ENCODE data around the gene UBTF. TPM values are rescaled to one million over a fixed set of nuclear protein-coding genes. Genes with fewer than 3 reads are reported as not detected.

The UBTF gene, protein sequence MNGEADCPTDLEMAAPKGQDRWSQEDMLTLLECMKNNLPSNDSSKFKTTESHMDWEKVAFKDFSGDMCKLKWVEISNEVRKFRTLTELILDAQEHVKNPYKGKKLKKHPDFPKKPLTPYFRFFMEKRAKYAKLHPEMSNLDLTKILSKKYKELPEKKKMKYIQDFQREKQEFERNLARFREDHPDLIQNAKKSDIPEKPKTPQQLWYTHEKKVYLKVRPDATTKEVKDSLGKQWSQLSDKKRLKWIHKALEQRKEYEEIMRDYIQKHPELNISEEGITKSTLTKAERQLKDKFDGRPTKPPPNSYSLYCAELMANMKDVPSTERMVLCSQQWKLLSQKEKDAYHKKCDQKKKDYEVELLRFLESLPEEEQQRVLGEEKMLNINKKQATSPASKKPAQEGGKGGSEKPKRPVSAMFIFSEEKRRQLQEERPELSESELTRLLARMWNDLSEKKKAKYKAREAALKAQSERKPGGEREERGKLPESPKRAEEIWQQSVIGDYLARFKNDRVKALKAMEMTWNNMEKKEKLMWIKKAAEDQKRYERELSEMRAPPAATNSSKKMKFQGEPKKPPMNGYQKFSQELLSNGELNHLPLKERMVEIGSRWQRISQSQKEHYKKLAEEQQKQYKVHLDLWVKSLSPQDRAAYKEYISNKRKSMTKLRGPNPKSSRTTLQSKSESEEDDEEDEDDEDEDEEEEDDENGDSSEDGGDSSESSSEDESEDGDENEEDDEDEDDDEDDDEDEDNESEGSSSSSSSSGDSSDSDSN
- 51.7 TPM for total RNA-seq

DNA sequence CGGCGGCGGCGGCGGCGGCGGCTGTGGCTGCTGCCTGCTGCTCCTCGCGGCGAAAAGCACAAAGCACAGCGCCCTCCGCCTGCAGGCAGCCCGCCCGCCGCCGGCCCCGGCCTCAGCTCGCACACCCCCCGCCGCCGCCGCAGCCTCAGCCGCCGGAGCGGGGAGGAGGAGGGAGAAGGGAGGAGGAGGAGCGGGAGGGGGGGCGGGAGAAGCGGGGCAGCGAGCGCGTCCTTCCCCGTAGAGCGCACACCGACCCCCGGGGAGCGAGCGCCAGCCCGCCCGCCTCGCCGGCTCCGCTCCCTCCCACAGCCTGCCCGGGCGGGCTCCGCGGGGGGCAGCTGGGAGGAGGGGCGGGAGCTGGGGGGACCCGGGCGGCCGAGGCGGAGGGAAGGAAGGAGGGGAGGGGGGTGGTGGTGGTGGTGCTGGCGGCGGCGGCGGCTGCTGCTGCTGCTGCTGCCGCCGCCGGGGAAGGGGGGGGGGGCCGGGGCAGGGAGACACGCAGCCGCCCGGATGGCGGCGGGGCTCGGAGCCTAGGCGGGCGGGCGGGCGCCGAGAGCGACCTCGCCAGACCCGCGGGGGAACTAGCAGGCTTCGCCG lies at the start of gene UBTF:
UBTF (minus strand) TSS at position 60 of the 597 bp plus-strand sequence. CDS start 1,446 bp downstream, outside the sequence.
- Histone ChIP-seq H3K36me3 (ENCODE audit: control insufficient read depth in 3 of 3, insufficient read depth in 3 of 3, low read length in 3 of 3) (peaks cover 24 to 27% (median 25%) of the 10 kb centered on the region in 3 donors), H3K9me3 (ENCODE audit: control insufficient read depth in 3 of 3, low read length in 3 of 3) (no peaks in the 10 kb centered on the region), H3K9ac (ENCODE audit: low read depth in 1 of 3, low read length in 3 of 3) (peak within 1 kb of the TSS; percentile 87 to 96 (median 90)), H3K27ac (ENCODE audit: low read depth, low read length) (peak within 1 kb of the TSS; percentile 87), H3K4me1 (ENCODE audit: control insufficient read depth in 3 of 3, insufficient read depth in 3 of 3, low read length in 3 of 3) (peaks cover 46 to 57% (median 47%) of the 10 kb centered on the region in 3 donors), H3K27me3 (ENCODE audit: control insufficient read depth in 3 of 3, insufficient read depth in 3 of 3, low read length in 3 of 3) (no peaks in the 10 kb centered on the region), H3K4me3 (ENCODE audit: low read length in 3 of 3) (peak within 1 kb of the TSS; percentile 78 to 91 (median 89))

DNA sequence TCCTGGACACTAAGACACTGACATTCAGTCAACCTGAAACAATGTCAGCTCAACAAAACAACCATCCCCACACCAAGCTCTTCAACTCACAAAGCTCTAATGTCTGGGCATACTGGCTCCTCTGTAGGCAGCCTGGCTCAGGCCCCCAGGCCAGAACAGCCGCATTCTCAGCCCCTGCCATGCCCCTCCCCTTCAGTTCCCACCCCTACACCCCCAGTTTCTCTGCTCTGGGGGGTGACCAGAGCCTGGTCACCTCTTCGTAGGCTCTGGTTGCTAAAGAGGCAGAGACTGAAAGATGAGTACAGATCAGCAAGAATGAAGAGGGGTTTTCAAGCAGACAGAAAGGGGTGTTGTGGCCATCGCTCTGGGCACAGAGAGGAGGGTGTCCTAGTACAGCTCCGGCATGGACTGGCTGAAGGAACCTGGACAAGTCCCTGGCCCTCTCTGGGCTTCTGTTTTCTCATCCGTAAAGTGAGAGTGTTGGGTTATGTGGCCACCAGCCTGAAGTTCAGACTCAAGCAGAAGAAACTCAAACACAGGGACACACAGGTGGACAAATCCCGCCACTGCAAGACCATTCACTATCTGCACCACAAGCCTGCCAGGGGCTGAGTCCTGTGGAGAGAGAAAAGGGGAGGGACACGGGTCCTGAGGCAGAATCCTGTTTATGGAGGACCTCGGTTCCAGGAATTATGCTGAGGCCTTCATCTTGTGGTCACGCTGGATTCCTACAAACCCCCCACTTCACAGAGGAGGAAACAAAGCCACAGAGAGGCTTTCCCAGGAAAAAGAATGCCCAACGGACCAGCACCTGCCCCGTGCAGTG lies 49.4 kb upstream of the UBTF start:
- Histone ChIP-seq H3K4me3 (ENCODE audit: low read length in 3 of 3) (no peak overlapping the region), H3K36me3 (ENCODE audit: control insufficient read depth in 3 of 3, insufficient read depth in 3 of 3, low read length in 3 of 3) (no peaks in the 10 kb centered on the region), H3K9ac (ENCODE audit: low read depth in 1 of 3, low read length in 3 of 3) (peak overlapping the region in 1 of 3 donors; percentile 8), H3K9me3 (ENCODE audit: control insufficient read depth in 3 of 3, low read length in 3 of 3) (no peaks in the 10 kb centered on the region), H3K27me3 (ENCODE audit: control insufficient read depth in 3 of 3, insufficient read depth in 3 of 3, low read length in 3 of 3) (peaks cover 0 to 8% (median 0%) of the 10 kb centered on the region in 3 donors), H3K4me1 (ENCODE audit: control insufficient read depth in 3 of 3, insufficient read depth in 3 of 3, low read length in 3 of 3) (peaks cover 6 to 16% (median 9%) of the 10 kb centered on the region in 3 donors), H3K27ac (ENCODE audit: low read depth, low read length) (no peak overlapping the region)

DNA sequence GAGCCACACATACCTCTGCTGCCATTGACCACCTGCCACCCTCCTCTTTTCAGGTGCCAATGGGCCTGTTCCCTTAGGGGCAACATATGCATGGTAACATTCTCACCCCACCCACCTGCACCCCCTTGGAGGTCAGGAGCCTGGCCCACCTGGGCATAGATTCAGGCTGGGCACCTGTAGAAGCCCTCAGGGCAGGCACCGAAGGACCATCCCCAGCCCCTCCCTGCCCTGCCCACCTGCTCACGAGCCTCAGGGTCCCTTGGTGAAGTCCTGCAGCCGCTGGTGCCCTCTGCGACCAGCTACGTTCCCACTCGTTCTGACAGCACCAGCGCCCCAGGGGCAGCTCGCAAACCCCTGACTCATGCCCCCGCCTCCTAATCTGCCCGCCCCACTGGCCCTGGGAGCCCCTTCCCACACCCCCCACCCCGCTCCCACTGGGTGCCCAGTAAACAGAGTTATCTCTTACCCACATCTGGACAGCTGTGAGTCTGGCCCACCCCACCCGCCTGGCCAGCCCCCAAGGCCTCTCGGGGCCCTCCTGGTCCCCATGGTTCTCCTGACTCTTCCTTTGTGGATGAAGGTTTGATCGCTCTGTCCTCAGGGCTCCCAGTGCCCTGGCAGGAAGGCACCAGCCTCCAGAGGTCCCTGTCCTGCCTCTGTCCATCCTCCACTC lies 48.5 kb upstream of the UBTF start, which contains the start of gene SLC4A1:
SLC4A1 (minus strand) TSS at position 318 of the 673 bp plus-strand sequence. CDS start 5,269 bp downstream, outside the sequence.
- H3K27me3 ChIP-seq (ENCODE audit: control insufficient read depth in 3 of 3, insufficient read depth in 3 of 3, low read length in 3 of 3), result peaks cover 0 to 8% (median 0%) of the 10 kb centered on the region in 3 donors
- no peak within 1 kb of the TSS for H3K27ac ChIP-seq (ENCODE audit: low read depth, low read length)
- H3K4me1 ChIP-seq (ENCODE audit: control insufficient read depth in 3 of 3, insufficient read depth in 3 of 3, low read length in 3 of 3), result peaks cover 6 to 14% (median 9%) of the 10 kb centered on the region in 3 donors

DNA sequence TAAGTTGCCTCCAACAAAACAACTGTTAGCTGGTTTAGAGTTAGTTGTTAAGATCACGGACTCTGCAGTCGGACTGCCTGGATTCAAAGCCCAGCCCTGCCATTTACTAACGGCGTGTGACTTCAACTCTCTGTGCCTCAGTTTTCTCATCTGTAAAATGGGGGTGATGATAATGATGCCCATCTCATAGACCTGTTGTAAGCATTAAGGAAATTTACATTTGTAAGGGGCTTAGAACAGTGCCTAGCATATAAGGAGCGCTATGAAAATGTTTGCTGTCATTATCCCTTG lies 47.6 kb upstream of the UBTF start:
- no peaks in the 10 kb centered on the region for H3K36me3 ChIP-seq (ENCODE audit: control insufficient read depth in 3 of 3, insufficient read depth in 3 of 3, low read length in 3 of 3)
- peaks cover 0 to 5% (median 0%) of the 10 kb centered on the region in 3 donors for H3K27me3 ChIP-seq (ENCODE audit: control insufficient read depth in 3 of 3, insufficient read depth in 3 of 3, low read length in 3 of 3)
- H3K9ac ChIP-seq (ENCODE audit: low read depth in 1 of 3, low read length in 3 of 3), result no peak overlapping the region
- no peak overlapping the region for H3K27ac ChIP-seq (ENCODE audit: low read depth, low read length)
- H3K4me3 ChIP-seq (ENCODE audit: low read length in 3 of 3), result no peak overlapping the region
- no peaks in the 10 kb centered on the region for H3K9me3 ChIP-seq (ENCODE audit: control insufficient read depth in 3 of 3, low read length in 3 of 3)
- H3K4me1 ChIP-seq (ENCODE audit: control insufficient read depth in 3 of 3, insufficient read depth in 3 of 3, low read length in 3 of 3), result peaks cover 2 to 6% (median 4%) of the 10 kb centered on the region in 3 donors

More for the DNA sequence above, 48.5 kb upstream of the UBTF start, which contains the start of gene SLC4A1:
- no peaks in the 10 kb centered on the region for H3K36me3 ChIP-seq (ENCODE audit: control insufficient read depth in 3 of 3, insufficient read depth in 3 of 3, low read length in 3 of 3)
- no peak within 1 kb of the TSS for H3K4me3 ChIP-seq (ENCODE audit: low read length in 3 of 3)
- no peaks in the 10 kb centered on the region for H3K9me3 ChIP-seq (ENCODE audit: control insufficient read depth in 3 of 3, low read length in 3 of 3)
- no peak within 1 kb of the TSS for H3K9ac ChIP-seq (ENCODE audit: low read depth in 1 of 3, low read length in 3 of 3)

DNA sequence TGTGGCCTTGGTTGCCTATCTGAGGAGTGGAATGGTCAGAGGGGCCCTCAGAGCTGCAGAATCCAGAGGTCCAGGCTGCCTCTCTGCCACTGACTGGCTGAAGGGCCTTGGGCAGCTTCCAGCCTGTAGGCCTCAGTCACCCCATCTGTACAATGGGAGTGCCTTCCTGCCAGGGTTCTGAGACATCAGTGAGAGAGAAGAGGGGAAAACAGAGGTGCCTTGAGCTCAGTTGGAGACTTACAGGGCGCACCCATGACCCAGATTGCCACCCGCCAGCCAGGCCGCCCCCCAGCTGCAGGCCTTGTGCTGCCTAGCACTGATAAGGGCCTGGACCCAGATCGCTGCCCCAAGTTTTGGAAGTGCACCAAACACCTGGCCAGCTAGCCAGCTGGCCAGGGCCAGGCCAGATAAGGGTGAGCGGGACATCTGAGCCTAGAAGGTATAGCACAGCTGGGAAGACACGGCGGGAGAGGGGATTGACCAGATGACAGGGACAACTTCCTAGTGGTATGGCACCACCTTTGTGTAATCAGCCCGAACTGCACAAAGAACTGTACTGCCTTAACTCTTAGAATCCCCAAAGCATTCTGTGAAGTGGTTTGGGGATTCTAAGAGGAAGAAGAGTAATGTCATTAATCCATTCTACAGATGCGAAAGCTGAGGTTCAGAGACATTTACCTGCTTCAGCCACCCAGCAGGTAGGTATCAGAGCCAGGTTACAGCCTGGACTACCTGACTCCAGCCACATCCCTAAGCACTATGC lies 47.1 kb upstream of the UBTF start:
- H3K27me3 ChIP-seq (ENCODE audit: control insufficient read depth in 3 of 3, insufficient read depth in 3 of 3, low read length in 3 of 3), result peaks cover 0 to under 1% (median 0%) of the 10 kb centered on the region in 3 donors
- no peaks in the 10 kb centered on the region for H3K36me3 ChIP-seq (ENCODE audit: control insufficient read depth in 3 of 3, insufficient read depth in 3 of 3, low read length in 3 of 3)
- no peak overlapping the region for H3K27ac ChIP-seq (ENCODE audit: low read depth, low read length)
- peaks cover 0 to under 1% (median 0%) of the 10 kb centered on the region in 3 donors for H3K4me1 ChIP-seq (ENCODE audit: control insufficient read depth in 3 of 3, insufficient read depth in 3 of 3, low read length in 3 of 3)
- H3K4me3 ChIP-seq (ENCODE audit: low read length in 3 of 3), result no peak overlapping the region
- no peak overlapping the region for H3K9ac ChIP-seq (ENCODE audit: low read depth in 1 of 3, low read length in 3 of 3)
- no peaks in the 10 kb centered on the region for H3K9me3 ChIP-seq (ENCODE audit: control insufficient read depth in 3 of 3, low read length in 3 of 3)

DNA sequence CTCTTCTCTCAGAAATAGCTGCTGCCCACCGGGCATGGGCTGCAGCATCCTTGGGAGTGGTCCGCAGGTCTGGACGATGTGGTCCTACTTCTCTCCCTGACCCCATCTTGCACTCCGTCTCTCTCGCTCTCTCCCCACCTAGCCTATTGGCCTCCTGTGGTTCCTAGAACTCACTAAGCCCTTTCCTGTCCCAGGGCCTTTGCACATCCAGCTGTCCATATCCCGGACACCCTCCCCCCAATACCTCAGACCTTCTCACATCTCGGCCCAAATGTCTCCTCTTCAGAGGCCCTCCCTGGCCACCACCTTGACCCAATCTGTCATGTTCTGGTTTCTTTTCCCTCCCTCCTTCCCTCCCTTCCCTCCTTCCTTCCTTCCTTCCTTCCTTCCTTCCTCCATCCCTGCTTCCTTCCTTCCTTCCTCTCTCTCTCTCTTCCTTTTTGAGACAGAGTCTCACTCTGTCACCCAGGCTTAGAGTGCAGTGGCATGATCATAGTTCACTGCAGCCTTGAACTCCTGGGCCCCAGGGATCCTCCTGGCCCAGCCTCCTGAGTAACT lies 43.9 kb upstream of the UBTF start:
- Histone ChIP-seq H3K27ac (ENCODE audit: low read depth, low read length) (no peak overlapping the region), H3K9me3 (ENCODE audit: control insufficient read depth in 3 of 3, low read length in 3 of 3) (no peaks in the 10 kb centered on the region), H3K36me3 (ENCODE audit: control insufficient read depth in 3 of 3, insufficient read depth in 3 of 3, low read length in 3 of 3) (no peaks in the 10 kb centered on the region), H3K27me3 (ENCODE audit: control insufficient read depth in 3 of 3, insufficient read depth in 3 of 3, low read length in 3 of 3) (no peaks in the 10 kb centered on the region), H3K4me3 (ENCODE audit: low read length in 3 of 3) (no peak overlapping the region), H3K4me1 (ENCODE audit: control insufficient read depth in 3 of 3, insufficient read depth in 3 of 3, low read length in 3 of 3) (no peaks in the 10 kb centered on the region), H3K9ac (ENCODE audit: low read depth in 1 of 3, low read length in 3 of 3) (no peak overlapping the region)

DNA sequence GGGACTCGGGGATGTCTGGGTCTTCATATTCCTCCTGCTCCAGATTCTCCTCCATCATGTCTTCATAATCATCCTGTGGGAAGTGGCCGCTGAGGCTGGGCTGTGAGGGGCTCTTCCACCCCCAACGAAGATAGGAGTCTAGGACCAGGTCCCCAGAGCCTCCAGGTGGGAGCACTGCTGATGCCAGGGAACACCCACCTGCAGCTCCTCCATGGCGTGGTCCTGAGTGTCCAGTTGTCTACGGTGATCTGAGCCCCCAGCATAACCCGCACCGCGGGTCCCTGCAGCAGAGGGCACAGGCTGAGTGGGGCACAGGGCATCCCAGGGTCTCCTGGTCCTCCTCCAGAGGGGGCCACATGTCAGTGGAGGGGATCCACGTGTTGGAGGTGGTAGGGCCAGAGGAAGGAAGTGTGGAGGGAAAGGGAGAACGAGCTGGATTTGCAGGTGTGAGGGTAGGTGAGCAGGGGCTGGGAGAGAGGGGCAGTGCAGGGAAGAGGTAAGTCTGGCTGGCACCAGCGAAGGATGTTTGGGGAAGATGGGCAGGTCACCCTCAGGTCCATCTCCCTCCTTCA lies 43.3 kb upstream of the UBTF start:
- Histone ChIP-seq H3K9me3 (ENCODE audit: control insufficient read depth in 3 of 3, low read length in 3 of 3) (no peaks in the 10 kb centered on the region), H3K9ac (ENCODE audit: low read depth in 1 of 3, low read length in 3 of 3) (no peak overlapping the region), H3K27ac (ENCODE audit: low read depth, low read length) (no peak overlapping the region), H3K27me3 (ENCODE audit: control insufficient read depth in 3 of 3, insufficient read depth in 3 of 3, low read length in 3 of 3) (no peaks in the 10 kb centered on the region), H3K36me3 (ENCODE audit: control insufficient read depth in 3 of 3, insufficient read depth in 3 of 3, low read length in 3 of 3) (no peaks in the 10 kb centered on the region), H3K4me1 (ENCODE audit: control insufficient read depth in 3 of 3, insufficient read depth in 3 of 3, low read length in 3 of 3) (no peaks in the 10 kb centered on the region), H3K4me3 (ENCODE audit: low read length in 3 of 3) (no peak overlapping the region)

DNA sequence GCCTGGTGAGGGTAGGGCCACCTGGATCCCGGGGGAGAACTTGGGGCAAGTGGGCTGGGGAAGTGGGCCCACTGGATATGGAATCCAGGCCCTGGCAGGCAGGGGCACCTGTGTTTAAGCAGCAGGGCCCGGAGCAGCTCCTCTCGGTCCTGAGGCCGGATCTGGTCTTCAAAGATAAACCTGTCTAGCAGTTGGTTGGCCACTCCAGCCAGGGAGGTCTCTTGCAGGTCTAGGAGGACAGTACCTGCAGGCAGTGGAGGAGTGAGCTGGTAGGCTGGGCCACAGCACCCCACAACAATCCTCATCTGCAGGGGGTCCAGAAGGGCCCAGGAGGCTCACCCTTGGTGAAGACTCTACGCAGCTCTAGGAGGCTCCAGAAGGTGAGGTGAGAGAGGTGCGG lies 40.8 kb upstream of the UBTF start:
- Histone ChIP-seq H3K27ac (ENCODE audit: low read depth, low read length) (no peak overlapping the region), H3K9me3 (ENCODE audit: control insufficient read depth in 3 of 3, low read length in 3 of 3) (no peaks in the 10 kb centered on the region), H3K9ac (ENCODE audit: low read depth in 1 of 3, low read length in 3 of 3) (no peak overlapping the region), H3K27me3 (ENCODE audit: control insufficient read depth in 3 of 3, insufficient read depth in 3 of 3, low read length in 3 of 3) (no peaks in the 10 kb centered on the region), H3K4me1 (ENCODE audit: control insufficient read depth in 3 of 3, insufficient read depth in 3 of 3, low read length in 3 of 3) (no peaks in the 10 kb centered on the region), H3K36me3 (ENCODE audit: control insufficient read depth in 3 of 3, insufficient read depth in 3 of 3, low read length in 3 of 3) (no peaks in the 10 kb centered on the region), H3K4me3 (ENCODE audit: low read length in 3 of 3) (no peak overlapping the region)
